ENCODE data around the gene DPP9.

The DPP9 gene

GRCh38 chr19:4760285-4760650 lies 36.6 kb upstream of the DPP9 start:
- no peak for DNase-seq (ENCODE audit: low read depth)
- TF ChIP-seq CTCF (IDR thresholded peaks at IDR 0.05; ENCODE audit: insufficient read depth, low read depth, low read length, missing control alignments), result no peak
- H3K4me3 ChIP-seq (ENCODE audit: low read length), result no peak overlapping the region

GRCh38 chr19:4759388-4760284 lies 36.0 kb upstream of the DPP9 start:
- H3K4me3 ChIP-seq (ENCODE audit: low read length), result no peak overlapping the region
- no peak for TF ChIP-seq CTCF (IDR thresholded peaks at IDR 0.05; ENCODE audit: insufficient read depth, low read depth, low read length, missing control alignments)

GRCh38 chr19:4758659-4759058 lies 35.0 kb upstream of the DPP9 start:
- no peak for DNase-seq (ENCODE audit: low read depth)
- TF ChIP-seq CTCF (IDR thresholded peaks at IDR 0.05; ENCODE audit: insufficient read depth, low read depth, low read length, missing control alignments), result no peak
- no peak overlapping the region for H3K4me3 ChIP-seq (ENCODE audit: low read length)

More at GRCh38 chr19:4759388-4760284, 36.0 kb upstream of the DPP9 start:
- DNase-seq (ENCODE audit: low read depth), result peak; percentile 84

GRCh38 chr19:4758082-4758481 lies 34.4 kb upstream of the DPP9 start:
- no peak for DNase-seq (ENCODE audit: low read depth)
- no peak for TF ChIP-seq CTCF (IDR thresholded peaks at IDR 0.05; ENCODE audit: insufficient read depth, low read depth, low read length, missing control alignments)
- no peak overlapping the region for H3K4me3 ChIP-seq (ENCODE audit: low read length)

GRCh38 chr19:4755459-4755858 lies 31.8 kb upstream of the DPP9 start:
- no peak for TF ChIP-seq CTCF (IDR thresholded peaks at IDR 0.05; ENCODE audit: insufficient read depth, low read depth, low read length, missing control alignments)
- H3K4me3 ChIP-seq (ENCODE audit: low read length), result no peak overlapping the region
- no peak for DNase-seq (ENCODE audit: low read depth)

- no peak overlapping the region for H3K4me3 ChIP-seq (ENCODE audit: low read length)
- TF ChIP-seq CTCF (IDR thresholded peaks at IDR 0.05; ENCODE audit: insufficient read depth, low read depth, low read length, missing control alignments), result no peak
- no peak for DNase-seq (ENCODE audit: low read depth)
These were observed 30.6 kb upstream of the DPP9 start for GRCh38 chr19:4754248-4754647.

Measured in epithelial cell of esophagus (primary cell).